ENCODE data around the gene GET3.

The GET3 gene

DNA sequence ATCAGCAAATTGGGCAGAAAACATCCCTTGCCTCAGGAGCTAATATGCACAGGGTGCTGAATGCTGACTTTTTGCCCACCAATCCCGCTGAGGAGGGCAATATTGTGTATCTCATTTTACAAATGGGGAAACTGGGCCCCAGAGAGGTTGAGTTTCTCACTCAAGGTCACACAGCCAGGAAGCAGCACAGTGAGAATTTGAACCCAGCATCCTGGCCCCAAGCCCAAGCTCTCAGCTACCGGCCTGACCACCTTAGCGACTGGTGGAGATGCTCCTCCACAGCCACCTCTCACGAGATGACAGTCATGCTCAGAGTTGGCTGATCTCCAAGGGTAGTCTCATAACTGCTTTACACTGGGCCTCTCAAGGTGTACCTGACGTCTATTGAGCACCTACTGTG, 44.3 kb upstream of the GET3 start:
- no peak for DNase-seq
- no peaks in the 10 kb centered on the region; the same call in 1 of the 2 replicates for H4K20me1 ChIP-seq (ENCODE audit: insufficient read depth, low read length)
- no peak overlapping the region for H3K4me2 ChIP-seq (ENCODE audit: insufficient read depth, low read length)
- H3K9ac ChIP-seq (ENCODE audit: low read depth, low read length): no peak overlapping the region
- H3K36me3 ChIP-seq (ENCODE audit: insufficient read depth, low read length): peaks cover 21% of the 10 kb centered on the region
- no peak overlapping the region for H2AFZ ChIP-seq (ENCODE audit: low read depth, low read length)
- H3K27me3 ChIP-seq (ENCODE audit: insufficient read depth, low read length, poor library complexity): no peaks in the 10 kb centered on the region
- H3K27ac ChIP-seq (ENCODE audit: low read length): no peak overlapping the region
- H3K4me1 ChIP-seq (ENCODE audit: insufficient read depth, low read length): peaks cover 32% of the 10 kb centered on the region
- TF ChIP-seq, protein P1, sequence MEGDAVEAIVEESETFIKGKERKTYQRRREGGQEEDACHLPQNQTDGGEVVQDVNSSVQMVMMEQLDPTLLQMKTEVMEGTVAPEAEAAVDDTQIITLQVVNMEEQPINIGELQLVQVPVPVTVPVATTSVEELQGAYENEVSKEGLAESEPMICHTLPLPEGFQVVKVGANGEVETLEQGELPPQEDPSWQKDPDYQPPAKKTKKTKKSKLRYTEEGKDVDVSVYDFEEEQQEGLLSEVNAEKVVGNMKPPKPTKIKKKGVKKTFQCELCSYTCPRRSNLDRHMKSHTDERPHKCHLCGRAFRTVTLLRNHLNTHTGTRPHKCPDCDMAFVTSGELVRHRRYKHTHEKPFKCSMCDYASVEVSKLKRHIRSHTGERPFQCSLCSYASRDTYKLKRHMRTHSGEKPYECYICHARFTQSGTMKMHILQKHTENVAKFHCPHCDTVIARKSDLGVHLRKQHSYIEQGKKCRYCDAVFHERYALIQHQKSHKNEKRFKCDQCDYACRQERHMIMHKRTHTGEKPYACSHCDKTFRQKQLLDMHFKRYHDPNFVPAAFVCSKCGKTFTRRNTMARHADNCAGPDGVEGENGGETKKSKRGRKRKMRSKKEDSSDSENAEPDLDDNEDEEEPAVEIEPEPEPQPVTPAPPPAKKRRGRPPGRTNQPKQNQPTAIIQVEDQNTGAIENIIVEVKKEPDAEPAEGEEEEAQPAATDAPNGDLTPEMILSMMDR (IDR thresholded peaks at IDR 0.05; ENCODE audit: borderline replicate concordance, extremely low read depth, low read length, poor library complexity, severe bottlenecking): no peak
- TF ChIP-seq EZH2 (IDR thresholded peaks at IDR 0.05; ENCODE audit: borderline replicate concordance, low read depth, low read length, severe bottlenecking): no peak
- no peak for ATAC-seq (ENCODE audit: insufficient read depth, low read depth)
- no peaks in the 10 kb centered on the region for H3K9me3 ChIP-seq (ENCODE audit: insufficient read depth, low read length, severe bottlenecking)
- H3K79me2 ChIP-seq (ENCODE audit: insufficient read depth, low read length): peaks cover 9% of the 10 kb centered on the region; the same call in 1 of the 2 replicates
- no peak overlapping the region for H3K4me3 ChIP-seq (ENCODE audit: low read depth in 1 of 2, low read length in 2 of 2)

DNA sequence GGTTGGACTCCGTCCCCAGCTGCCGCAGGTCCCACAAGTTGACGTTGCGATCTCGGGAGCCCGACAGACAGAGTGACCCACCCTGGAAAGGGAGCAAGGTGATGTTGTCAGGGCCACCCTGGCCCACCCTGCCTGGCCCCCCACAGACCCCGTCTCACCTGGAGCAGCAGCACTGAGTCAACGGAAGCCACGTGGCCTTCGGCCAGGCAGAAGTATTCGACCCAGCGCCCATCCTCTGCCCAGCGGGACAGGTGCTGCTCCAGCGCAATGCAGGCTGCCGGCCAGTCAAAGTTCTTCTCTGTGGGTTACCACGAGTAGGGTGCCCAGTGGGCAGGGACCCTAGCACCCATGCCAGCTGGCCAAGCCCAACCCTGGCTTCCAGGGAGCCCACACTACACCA, 42.7 kb upstream of the GET3 start:
- Histone ChIP-seq H3K4me1 (ENCODE audit: insufficient read depth, low read length) (peaks cover 44% of the 10 kb centered on the region), H3K4me2 (ENCODE audit: insufficient read depth, low read length) (peak overlapping the region; percentile 90; the same call in 1 of the 2 replicates), H3K27ac (ENCODE audit: low read length) (no peak overlapping the region), H3K9me3 (ENCODE audit: insufficient read depth, low read length, severe bottlenecking) (no peaks in the 10 kb centered on the region), H3K27me3 (ENCODE audit: insufficient read depth, low read length, poor library complexity) (no peaks in the 10 kb centered on the region), H2AFZ (ENCODE audit: low read depth, low read length) (no peak overlapping the region), H3K36me3 (ENCODE audit: insufficient read depth, low read length) (peaks cover 15% of the 10 kb centered on the region), H3K79me2 (ENCODE audit: insufficient read depth, low read length) (peaks cover 9% of the 10 kb centered on the region; the same call in 1 of the 2 replicates), H3K9ac (ENCODE audit: low read depth, low read length) (no peak overlapping the region), H4K20me1 (ENCODE audit: insufficient read depth, low read length) (no peaks in the 10 kb centered on the region; the same call in 1 of the 2 replicates), H3K4me3 (ENCODE audit: low read depth in 1 of 2, low read length in 2 of 2) (no peak overlapping the region)
- TF ChIP-seq, protein P1 (IDR thresholded peaks at IDR 0.05; ENCODE audit: borderline replicate concordance, extremely low read depth, low read length, poor library complexity, severe bottlenecking): no peak
- TF ChIP-seq EZH2 (IDR thresholded peaks at IDR 0.05; ENCODE audit: borderline replicate concordance, low read depth, low read length, severe bottlenecking): no peak
- DNase-seq (no peak), ATAC-seq (ENCODE audit: insufficient read depth, low read depth) (no peak)

DNA sequence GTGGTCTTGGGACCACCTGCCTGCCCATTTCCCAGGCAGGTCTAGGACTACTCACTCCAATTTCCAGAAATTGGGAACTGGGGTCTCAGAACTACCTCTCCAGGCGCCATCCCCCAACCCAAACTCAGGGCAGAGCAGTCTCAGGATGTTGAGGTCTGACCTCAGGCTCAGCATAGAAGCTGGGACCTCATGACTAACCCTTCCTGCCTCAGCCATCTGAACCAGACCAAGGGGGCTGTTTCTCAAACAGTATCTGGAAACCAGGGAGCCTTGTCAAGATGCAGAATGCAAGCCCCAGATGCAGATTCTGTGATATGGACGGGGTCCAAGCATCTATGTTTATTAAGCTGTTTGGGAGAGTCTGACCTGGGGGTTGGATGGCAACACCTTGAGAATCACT, 42.2 kb upstream of the GET3 start:
- H3K4me3 ChIP-seq (ENCODE audit: low read depth in 1 of 2, low read length in 2 of 2): peak overlapping the region in 1 of 2 experiments; percentile 98; a peak in 2 of 4 replicates
- H3K27me3 ChIP-seq (ENCODE audit: insufficient read depth, low read length, poor library complexity): no peaks in the 10 kb centered on the region
- DNase-seq (no peak), ATAC-seq (ENCODE audit: insufficient read depth, low read depth) (no peak)
- H3K27ac ChIP-seq (ENCODE audit: low read length): no peak overlapping the region
- peaks cover 9% of the 10 kb centered on the region; the same call in 1 of the 2 replicates for H3K79me2 ChIP-seq (ENCODE audit: insufficient read depth, low read length)
- H3K9me3 ChIP-seq (ENCODE audit: insufficient read depth, low read length, severe bottlenecking): no peaks in the 10 kb centered on the region
- no peaks in the 10 kb centered on the region; the same call in 1 of the 2 replicates for H4K20me1 ChIP-seq (ENCODE audit: insufficient read depth, low read length)
- peaks cover 17% of the 10 kb centered on the region for H3K36me3 ChIP-seq (ENCODE audit: insufficient read depth, low read length)
- no peak overlapping the region for H2AFZ ChIP-seq (ENCODE audit: low read depth, low read length)
- peaks cover 44% of the 10 kb centered on the region for H3K4me1 ChIP-seq (ENCODE audit: insufficient read depth, low read length)
- H3K9ac ChIP-seq (ENCODE audit: low read depth, low read length): peak overlapping the region; percentile 80; the same call in 1 of the 2 replicates
- TF ChIP-seq EZH2 (IDR thresholded peaks at IDR 0.05; ENCODE audit: borderline replicate concordance, low read depth, low read length, severe bottlenecking): no peak
- TF ChIP-seq, protein P1 (IDR thresholded peaks at IDR 0.05; ENCODE audit: borderline replicate concordance, extremely low read depth, low read length, poor library complexity, severe bottlenecking): no peak
- H3K4me2 ChIP-seq (ENCODE audit: insufficient read depth, low read length): peak overlapping the region; percentile 90

Data from DND-41 (cell line).